ENCODE measurements around the gene PLD1.

Gene PLD1

DNA sequence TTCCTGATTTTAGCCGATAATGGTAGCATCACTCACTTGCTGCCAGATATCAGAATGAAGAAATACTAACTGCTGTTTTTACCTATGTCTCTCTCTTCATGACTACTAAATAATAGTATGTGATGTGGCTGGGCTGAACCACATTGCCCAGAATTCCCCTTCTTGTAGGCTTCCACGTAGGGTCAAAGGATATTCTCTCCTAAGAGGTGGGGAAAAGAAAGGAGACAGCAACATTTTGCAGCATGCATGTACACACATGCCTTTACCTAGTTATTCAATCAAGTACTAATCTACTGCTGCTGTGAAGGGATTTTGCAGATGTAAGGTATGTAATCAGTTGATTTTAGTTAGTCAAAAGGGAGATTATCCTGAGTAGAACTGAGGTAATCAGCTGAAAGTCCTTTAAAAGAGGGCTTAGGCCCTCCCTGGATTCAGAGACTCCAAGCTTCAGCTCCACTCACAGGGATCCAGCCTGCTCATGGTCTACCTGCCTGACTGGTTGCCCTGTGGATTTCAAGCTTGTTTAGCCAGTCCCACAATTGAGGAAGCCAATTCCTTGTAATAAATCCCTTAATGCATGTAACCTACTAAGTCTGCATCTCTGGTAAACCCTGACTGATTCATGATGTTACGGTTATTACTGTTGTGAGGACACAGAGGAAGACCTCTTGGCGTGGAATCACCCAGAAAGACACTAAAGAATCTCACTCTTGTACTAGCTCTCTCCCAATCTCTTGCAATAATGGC is 20.4 kb downstream of the PLD1 start:
- no peak overlapping the region for H3K4me2 ChIP-seq (ENCODE audit: low read length)
- TF ChIP-seq, protein P1, sequence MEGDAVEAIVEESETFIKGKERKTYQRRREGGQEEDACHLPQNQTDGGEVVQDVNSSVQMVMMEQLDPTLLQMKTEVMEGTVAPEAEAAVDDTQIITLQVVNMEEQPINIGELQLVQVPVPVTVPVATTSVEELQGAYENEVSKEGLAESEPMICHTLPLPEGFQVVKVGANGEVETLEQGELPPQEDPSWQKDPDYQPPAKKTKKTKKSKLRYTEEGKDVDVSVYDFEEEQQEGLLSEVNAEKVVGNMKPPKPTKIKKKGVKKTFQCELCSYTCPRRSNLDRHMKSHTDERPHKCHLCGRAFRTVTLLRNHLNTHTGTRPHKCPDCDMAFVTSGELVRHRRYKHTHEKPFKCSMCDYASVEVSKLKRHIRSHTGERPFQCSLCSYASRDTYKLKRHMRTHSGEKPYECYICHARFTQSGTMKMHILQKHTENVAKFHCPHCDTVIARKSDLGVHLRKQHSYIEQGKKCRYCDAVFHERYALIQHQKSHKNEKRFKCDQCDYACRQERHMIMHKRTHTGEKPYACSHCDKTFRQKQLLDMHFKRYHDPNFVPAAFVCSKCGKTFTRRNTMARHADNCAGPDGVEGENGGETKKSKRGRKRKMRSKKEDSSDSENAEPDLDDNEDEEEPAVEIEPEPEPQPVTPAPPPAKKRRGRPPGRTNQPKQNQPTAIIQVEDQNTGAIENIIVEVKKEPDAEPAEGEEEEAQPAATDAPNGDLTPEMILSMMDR (IDR thresholded peaks at IDR 0.05; ENCODE audit: low read depth, low read length, poor library complexity, severe bottlenecking), result no peak
- no peak for TF ChIP-seq EZH2phosphoT487 (IDR thresholded peaks at IDR 0.05; ENCODE audit: borderline replicate concordance, low read length)

DNA sequence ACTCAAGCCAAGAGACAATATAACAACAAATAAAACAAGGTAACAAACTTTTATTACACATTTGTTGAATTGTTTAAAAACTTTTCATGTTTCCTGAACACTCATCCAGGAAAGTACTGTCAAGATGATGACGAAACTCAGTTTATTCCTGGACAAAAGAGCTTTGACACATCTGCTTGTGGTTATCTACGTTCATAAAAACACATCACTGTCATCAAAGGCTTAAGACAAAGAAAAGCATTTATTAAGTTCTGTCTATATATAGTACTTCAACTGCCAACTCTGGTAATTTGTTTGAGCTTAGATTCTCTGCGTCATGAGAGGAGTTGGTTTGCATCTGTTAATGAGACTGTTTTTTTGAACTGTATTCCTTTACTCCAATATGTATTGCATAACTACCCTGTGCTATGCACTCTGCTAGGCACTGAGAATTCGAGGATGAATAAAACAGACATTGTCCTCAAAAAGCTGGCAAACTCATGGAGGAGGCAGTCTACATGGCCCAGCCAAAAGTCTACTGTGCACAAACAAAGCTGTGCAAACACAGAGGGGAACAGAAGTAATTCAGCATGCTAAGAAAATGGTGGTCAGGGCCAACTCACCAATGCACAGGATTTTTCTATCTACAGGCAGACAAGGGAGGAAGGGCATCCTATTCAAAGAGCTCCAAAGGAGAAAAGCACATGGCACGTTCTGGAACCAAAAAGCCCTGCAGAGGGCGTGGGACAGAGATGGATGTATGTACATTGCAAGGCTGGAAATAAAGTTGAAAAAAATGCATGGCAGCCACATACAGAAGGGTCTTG is 21.5 kb downstream of the PLD1 start:
- Histone ChIP-seq H4K20me1 (ENCODE audit: control insufficient read depth, insufficient read depth, low read depth, low read length) (no peaks in the 10 kb centered on the region), H3K27ac (ENCODE audit: low read depth, low read length) (no peak overlapping the region), H3K4me1 (ENCODE audit: control insufficient read depth, low read length) (no peaks in the 10 kb centered on the region), H3K4me3 (ENCODE audit: low read length) (no peak overlapping the region), H3K9me3 (ENCODE audit: control insufficient read depth, insufficient read depth, low read length) (no peaks in the 10 kb centered on the region), H3K4me2 (ENCODE audit: low read length) (no peak overlapping the region), H3K27me3 (ENCODE audit: control insufficient read depth, low read length) (no peaks in the 10 kb centered on the region), H3F3A (ENCODE audit: control insufficient read depth, insufficient read depth) (no peaks in the 10 kb centered on the region), H3K9me2 (replicated peaks; ENCODE audit: control insufficient read depth, low read length) (no peaks in the 10 kb centered on the region), H3K79me2 (ENCODE audit: control insufficient read depth, low read length) (no peaks in the 10 kb centered on the region), H3K36me3 (ENCODE audit: control insufficient read depth, low read length) (no peaks in the 10 kb centered on the region)
- TF ChIP-seq EZH2phosphoT487 (IDR thresholded peaks at IDR 0.05; ENCODE audit: borderline replicate concordance, low read length), result no peak
- TF ChIP-seq, protein P1 (IDR thresholded peaks at IDR 0.05; ENCODE audit: low read depth, low read length, poor library complexity, severe bottlenecking), result no peak

More for the DNA sequence above, 20.4 kb downstream of the PLD1 start:
- no peaks in the 10 kb centered on the region for H3K27me3 ChIP-seq (ENCODE audit: control insufficient read depth, low read length)
- no peak overlapping the region for H3K27ac ChIP-seq (ENCODE audit: low read depth, low read length)
- H3K36me3 ChIP-seq (ENCODE audit: control insufficient read depth, low read length), result no peaks in the 10 kb centered on the region
- no peaks in the 10 kb centered on the region for H3F3A ChIP-seq (ENCODE audit: control insufficient read depth, insufficient read depth)
- H3K4me1 ChIP-seq (ENCODE audit: control insufficient read depth, low read length), result no peaks in the 10 kb centered on the region
- H3K79me2 ChIP-seq (ENCODE audit: control insufficient read depth, low read length), result no peaks in the 10 kb centered on the region
- H3K9me2 ChIP-seq (replicated peaks; ENCODE audit: control insufficient read depth, low read length), result no peaks in the 10 kb centered on the region
- no peaks in the 10 kb centered on the region for H3K9me3 ChIP-seq (ENCODE audit: control insufficient read depth, insufficient read depth, low read length)
- H3K4me3 ChIP-seq (ENCODE audit: low read length), result no peak overlapping the region
- no peaks in the 10 kb centered on the region for H4K20me1 ChIP-seq (ENCODE audit: control insufficient read depth, insufficient read depth, low read depth, low read length)

DNA sequence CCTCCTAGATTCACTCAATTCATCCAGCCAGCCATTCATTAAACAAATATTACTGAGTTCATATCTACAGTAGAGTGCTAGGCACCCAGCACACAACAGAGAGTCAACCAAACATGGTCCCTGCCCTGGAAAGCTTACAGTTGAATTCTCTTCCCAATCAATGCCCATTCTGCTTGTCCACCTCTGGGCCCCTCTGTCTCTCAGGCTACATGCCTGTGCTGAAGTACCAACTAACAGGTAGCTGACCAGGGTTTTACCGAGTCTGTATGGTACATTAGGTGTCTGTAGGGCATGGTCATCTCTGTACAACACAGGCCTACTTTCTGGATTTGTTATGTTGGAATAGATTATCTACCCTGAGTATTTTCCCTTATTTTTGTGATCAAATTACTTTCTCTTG is 23.3 kb downstream of the PLD1 start:
- H3K27me3 ChIP-seq (ENCODE audit: control insufficient read depth, low read length), result no peaks in the 10 kb centered on the region
- no peaks in the 10 kb centered on the region for H3K4me1 ChIP-seq (ENCODE audit: control insufficient read depth, low read length)
- no peak overlapping the region for H3K4me2 ChIP-seq (ENCODE audit: low read length)
- H3K79me2 ChIP-seq (ENCODE audit: control insufficient read depth, low read length), result no peaks in the 10 kb centered on the region
- no peaks in the 10 kb centered on the region for H3K9me3 ChIP-seq (ENCODE audit: control insufficient read depth, insufficient read depth, low read length)
- no peaks in the 10 kb centered on the region for H3K36me3 ChIP-seq (ENCODE audit: control insufficient read depth, low read length)
- no peaks in the 10 kb centered on the region for H4K20me1 ChIP-seq (ENCODE audit: control insufficient read depth, insufficient read depth, low read depth, low read length)
- TF ChIP-seq EZH2phosphoT487 (IDR thresholded peaks at IDR 0.05; ENCODE audit: borderline replicate concordance, low read length), result no peak
- TF ChIP-seq, protein P1 (IDR thresholded peaks at IDR 0.05; ENCODE audit: low read depth, low read length, poor library complexity, severe bottlenecking), result no peak
- H3K9me2 ChIP-seq (replicated peaks; ENCODE audit: control insufficient read depth, low read length), result no peaks in the 10 kb centered on the region
- H3F3A ChIP-seq (ENCODE audit: control insufficient read depth, insufficient read depth), result no peaks in the 10 kb centered on the region
- H3K27ac ChIP-seq (ENCODE audit: low read depth, low read length), result no peak overlapping the region
- no peak overlapping the region for H3K4me3 ChIP-seq (ENCODE audit: low read length)
